ENCODE data around the gene SLC20A1. TPM values are rescaled to one million over a fixed set of nuclear protein-coding genes. Genes with fewer than 3 reads are reported as not detected.

SLC20A1 gene
- total and polyA plus RNA-seq, 2 experiments from 2014 or later, result 11.4 to 22.9 TPM

DNA sequence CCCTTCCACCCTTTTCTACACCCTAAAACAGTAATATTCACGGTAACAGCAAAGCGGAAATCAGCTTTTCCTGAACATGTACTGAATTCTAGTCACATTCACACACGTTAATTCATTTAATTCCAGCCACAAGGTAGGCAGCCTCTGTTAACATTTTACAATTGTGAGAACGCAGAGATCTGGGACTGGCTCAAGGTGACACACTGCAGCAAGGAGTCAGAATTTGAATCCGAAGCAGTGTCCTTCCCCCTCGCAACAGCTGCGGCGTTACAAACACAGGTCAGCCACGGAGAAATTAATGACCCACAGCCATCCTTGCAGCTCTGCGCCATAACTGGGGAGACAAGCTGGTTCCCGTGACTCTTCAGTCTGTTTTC, 818 bp upstream of the SLC20A1 start:
- DNase-seq (ENCODE audit: low read depth in 1 of 2, low spot score in 1 of 2), result no peak
- no peaks in the 10 kb centered on the region for H3K27me3 ChIP-seq
- peaks cover 8% of the 10 kb centered on the region for H3K4me1 ChIP-seq (ENCODE audit: low read depth)
- H3K36me3 ChIP-seq, result peaks cover 13% of the 10 kb centered on the region
- TF ChIP-seq, protein P1, sequence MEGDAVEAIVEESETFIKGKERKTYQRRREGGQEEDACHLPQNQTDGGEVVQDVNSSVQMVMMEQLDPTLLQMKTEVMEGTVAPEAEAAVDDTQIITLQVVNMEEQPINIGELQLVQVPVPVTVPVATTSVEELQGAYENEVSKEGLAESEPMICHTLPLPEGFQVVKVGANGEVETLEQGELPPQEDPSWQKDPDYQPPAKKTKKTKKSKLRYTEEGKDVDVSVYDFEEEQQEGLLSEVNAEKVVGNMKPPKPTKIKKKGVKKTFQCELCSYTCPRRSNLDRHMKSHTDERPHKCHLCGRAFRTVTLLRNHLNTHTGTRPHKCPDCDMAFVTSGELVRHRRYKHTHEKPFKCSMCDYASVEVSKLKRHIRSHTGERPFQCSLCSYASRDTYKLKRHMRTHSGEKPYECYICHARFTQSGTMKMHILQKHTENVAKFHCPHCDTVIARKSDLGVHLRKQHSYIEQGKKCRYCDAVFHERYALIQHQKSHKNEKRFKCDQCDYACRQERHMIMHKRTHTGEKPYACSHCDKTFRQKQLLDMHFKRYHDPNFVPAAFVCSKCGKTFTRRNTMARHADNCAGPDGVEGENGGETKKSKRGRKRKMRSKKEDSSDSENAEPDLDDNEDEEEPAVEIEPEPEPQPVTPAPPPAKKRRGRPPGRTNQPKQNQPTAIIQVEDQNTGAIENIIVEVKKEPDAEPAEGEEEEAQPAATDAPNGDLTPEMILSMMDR (IDR thresholded peaks at IDR 0.05; ENCODE audit: low read depth, low read length), result no peak
- H3K27ac ChIP-seq, result peak overlapping the region; percentile 90
- no peaks in the 10 kb centered on the region for H3K9me3 ChIP-seq (ENCODE audit: low read depth)
- peak overlapping the region; percentile 94 for H3K4me3 ChIP-seq

DNA sequence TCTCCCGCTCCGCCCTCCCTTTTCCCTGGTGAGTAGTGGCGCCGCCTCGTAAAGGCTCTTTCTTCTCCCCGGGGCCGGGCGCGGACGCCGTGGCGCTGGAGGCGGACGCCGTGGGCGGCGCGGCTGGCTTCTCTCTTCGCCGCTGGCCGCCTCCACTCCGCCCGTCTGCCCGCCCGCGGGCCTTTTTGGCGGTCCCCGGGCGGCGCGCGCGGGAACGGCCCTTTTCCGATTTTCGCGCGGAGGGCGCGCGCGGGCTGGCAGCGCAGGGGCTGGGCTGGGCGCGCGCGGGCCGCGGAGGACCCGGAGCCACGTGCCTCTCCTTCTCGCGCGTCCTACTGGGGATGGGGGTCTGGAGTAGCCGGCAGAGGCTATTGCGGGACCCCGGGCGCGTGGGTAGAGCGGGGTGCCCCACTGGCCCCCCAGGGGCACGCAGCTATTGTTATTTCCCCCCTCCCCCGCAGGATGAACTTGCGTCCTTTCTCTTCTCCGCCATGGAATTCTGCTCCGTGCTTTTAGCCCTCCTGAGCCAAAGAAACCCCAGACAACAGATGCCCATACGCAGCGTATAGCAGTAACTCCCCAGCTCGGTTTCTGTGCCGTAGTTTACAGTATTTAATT, 472 bp downstream of the SLC20A1 start:
- peak overlapping the region; percentile 94 for H3K4me3 ChIP-seq
- H3K27me3 ChIP-seq, result no peaks in the 10 kb centered on the region
- H3K4me1 ChIP-seq (ENCODE audit: low read depth), result peaks cover 8% of the 10 kb centered on the region
- no peaks in the 10 kb centered on the region for H3K9me3 ChIP-seq (ENCODE audit: low read depth)
- TF ChIP-seq, protein P1 (IDR thresholded peaks at IDR 0.05; ENCODE audit: low read depth, low read length), result no peak
- H3K36me3 ChIP-seq, result peaks cover 15% of the 10 kb centered on the region
- DNase-seq (ENCODE audit: low read depth in 1 of 2, low spot score in 1 of 2), result no peak
- H3K27ac ChIP-seq, result peak overlapping the region; percentile 90

DNA sequence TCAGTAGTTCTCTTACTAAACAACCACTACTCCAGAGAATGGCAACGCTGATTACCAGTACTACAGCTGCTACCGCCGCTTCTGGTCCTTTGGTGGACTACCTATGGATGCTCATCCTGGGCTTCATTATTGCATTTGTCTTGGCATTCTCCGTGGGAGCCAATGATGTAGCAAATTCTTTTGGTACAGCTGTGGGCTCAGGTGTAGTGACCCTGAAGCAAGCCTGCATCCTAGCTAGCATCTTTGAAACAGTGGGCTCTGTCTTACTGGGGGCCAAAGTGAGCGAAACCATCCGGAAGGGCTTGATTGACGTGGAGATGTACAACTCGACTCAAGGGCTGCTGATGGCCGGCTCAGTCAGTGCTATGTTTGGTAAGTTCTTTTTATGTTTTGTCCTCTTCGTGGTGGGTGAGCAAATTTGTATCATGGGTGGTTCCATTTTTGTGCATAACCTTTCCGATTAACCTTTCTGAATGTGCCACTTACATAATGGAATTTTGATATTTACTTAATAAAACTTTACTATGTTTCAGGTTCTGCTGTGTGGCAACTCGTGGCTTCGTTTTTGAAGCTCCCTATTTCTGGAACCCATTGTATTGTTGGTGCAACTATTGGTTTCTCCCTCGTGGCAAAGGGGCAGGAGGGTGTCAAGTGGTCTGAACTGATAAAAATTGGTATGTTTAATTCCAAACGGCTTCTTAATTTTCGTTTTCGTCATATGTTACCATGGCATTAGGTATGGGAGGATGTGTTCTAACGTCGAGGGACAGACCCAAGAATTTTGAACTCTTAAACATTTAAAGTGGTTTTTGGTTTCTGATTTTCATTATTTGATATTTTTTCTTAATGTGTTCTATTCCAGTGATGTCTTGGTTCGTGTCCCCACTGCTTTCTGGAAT, 1.3 kb downstream of the SLC20A1 start:
- Histone ChIP-seq H3K36me3 (peaks cover 19% of the 10 kb centered on the region), H3K4me3 (peak overlapping the region; percentile 94), H3K9me3 (ENCODE audit: low read depth) (no peaks in the 10 kb centered on the region), H3K27me3 (no peaks in the 10 kb centered on the region), H3K27ac (no peak overlapping the region), H3K4me1 (ENCODE audit: low read depth) (peaks cover 8% of the 10 kb centered on the region)
- peak in 1 of 2 donors; percentile 27 for DNase-seq (ENCODE audit: low read depth in 1 of 2, low spot score in 1 of 2)
- TF ChIP-seq, protein P1 (IDR thresholded peaks at IDR 0.05; ENCODE audit: low read depth, low read length), result no peak

DNA sequence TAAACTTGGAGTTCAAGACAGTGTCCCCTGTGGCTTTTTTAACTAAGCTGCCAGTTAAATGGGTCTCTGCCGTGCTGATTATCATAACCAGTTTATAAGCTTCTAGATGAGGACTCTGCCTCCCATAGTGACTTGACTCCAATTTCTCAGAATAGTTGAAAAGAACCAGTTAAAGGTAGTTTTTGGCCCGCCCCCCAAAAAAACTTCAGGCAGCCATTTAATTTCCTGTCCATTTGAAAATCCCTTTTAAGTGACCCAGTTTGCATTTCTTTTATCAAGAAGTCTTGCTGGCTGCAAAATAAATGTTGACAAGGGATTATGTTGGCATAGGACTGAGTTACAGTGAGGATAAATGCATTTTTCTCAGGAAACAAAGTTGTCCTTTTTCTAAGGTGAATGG, 2.3 kb downstream of the SLC20A1 start:
- TF ChIP-seq, protein P1 (IDR thresholded peaks at IDR 0.05; ENCODE audit: low read depth, low read length), result no peak
- no peak overlapping the region for H3K27ac ChIP-seq
- no peak overlapping the region for H3K4me3 ChIP-seq

DNA sequence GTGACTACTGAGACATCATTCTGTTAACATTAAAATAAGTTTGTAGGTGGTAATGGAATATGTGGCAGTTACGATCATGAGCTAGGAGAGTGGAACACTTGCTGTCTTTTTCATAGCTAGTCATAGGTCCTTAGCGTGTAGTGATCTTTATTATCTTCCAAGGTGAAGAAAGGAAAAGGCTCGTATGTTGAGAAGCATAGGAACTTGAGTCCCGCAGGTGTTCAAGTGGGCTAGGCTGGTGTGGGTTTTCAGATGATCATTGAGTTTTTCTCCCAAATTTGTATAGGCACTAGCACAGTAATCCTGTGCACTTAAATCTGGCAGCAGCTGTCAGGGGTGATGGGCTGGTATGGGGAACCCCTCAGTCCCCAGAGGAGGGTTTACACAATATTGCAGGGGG, 10.9 kb downstream of the SLC20A1 start:
- Histone ChIP-seq H3K36me3 (peaks cover 67% of the 10 kb centered on the region), H3K9me3 (ENCODE audit: low read depth) (no peaks in the 10 kb centered on the region), H3K4me1 (ENCODE audit: low read depth) (no peaks in the 10 kb centered on the region), H3K27ac (no peak overlapping the region), H3K4me3 (no peak overlapping the region), H3K27me3 (no peaks in the 10 kb centered on the region)
- TF ChIP-seq, protein P1 (IDR thresholded peaks at IDR 0.05; ENCODE audit: low read depth, low read length), result no peak
- DNase-seq (ENCODE audit: low read depth in 1 of 2, low spot score in 1 of 2), result no peak

More for the DNA sequence above, 2.3 kb downstream of the SLC20A1 start:
- no peak for DNase-seq (ENCODE audit: low read depth in 1 of 2, low spot score in 1 of 2)
- peaks cover 29% of the 10 kb centered on the region for H3K36me3 ChIP-seq
- H3K27me3 ChIP-seq, result no peaks in the 10 kb centered on the region
- no peaks in the 10 kb centered on the region for H3K9me3 ChIP-seq (ENCODE audit: low read depth)
- peaks cover 8% of the 10 kb centered on the region for H3K4me1 ChIP-seq (ENCODE audit: low read depth)
